Right lobe of liver (tissue), 4 donors: ENCODE measurements around the gene SULF2.

Experiments
- POLR2A ChIP-seq: fragments of 450-650 bp; IDR thresholded peaks from one replicate; pipeline ENCODE4 v1.6.1; 2017; ENCODE audit warnings: antibody characterized with exemption, mild to moderate bottlenecking
- TF ChIP-seq, protein P1 (sequence below), 4 donors: fragments of 200-600 bp in 3 of 4; fragments of 450-650 bp in 1 of 4; IDR thresholded peaks; one replicate each; pipeline versions ENCODE4 v1.5.1 to v1.8.0; 2016 to 2022; ENCODE audit warnings: antibody characterized with exemption in 4 of 4, mild to moderate bottlenecking in 2 of 4
- donor health status: DM: no; HTN: no; CAD: no.
- donor health status: DM: no; HTN: no; CAD: no.
- donor health status: DM: no; HTN: yes; CAD: no.

DNA sequence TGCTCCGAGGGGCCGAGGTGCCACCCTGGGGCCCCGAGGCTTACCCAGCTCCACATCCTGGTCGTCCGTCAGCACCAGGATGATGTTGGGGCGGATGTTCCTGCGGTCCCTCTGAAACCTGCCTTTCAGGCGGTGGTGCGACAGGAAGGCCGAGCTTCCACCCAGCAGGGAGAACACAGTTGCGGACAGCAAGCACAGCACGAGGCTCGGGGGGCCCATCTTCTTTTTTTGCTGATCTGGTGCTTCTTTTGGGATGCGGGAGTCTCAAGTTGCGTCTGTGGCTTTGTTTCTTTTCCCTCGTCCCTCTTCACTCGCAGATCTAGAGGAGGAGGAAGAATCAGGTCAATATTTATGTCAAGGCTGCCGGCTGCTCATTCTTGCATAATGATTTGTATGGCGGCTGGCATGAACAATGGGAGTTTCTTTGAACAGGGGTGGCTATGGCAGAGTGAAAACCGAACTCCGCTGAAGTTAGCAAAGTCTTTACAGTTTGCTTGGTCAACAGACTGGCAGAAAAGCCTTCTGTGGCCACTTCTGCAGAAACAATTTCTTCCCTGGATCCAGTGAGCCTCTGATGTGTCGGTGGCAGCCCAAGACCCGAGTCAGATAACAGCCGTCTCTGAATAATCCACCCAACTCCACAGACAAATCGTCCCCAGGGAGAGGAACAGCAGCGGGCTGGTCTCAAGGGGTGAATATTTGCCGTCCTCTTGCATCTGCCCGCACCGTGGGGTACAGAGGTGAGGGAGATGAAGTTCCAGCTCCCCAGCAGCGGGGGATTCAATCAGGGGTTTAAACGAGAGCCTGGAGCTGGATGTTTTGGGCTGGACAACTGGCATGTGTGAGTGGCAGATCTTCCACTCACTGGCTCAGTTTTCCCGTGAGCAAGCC, 27.9 kb downstream of the SULF2 start:
- TF ChIP-seq, protein P1, sequence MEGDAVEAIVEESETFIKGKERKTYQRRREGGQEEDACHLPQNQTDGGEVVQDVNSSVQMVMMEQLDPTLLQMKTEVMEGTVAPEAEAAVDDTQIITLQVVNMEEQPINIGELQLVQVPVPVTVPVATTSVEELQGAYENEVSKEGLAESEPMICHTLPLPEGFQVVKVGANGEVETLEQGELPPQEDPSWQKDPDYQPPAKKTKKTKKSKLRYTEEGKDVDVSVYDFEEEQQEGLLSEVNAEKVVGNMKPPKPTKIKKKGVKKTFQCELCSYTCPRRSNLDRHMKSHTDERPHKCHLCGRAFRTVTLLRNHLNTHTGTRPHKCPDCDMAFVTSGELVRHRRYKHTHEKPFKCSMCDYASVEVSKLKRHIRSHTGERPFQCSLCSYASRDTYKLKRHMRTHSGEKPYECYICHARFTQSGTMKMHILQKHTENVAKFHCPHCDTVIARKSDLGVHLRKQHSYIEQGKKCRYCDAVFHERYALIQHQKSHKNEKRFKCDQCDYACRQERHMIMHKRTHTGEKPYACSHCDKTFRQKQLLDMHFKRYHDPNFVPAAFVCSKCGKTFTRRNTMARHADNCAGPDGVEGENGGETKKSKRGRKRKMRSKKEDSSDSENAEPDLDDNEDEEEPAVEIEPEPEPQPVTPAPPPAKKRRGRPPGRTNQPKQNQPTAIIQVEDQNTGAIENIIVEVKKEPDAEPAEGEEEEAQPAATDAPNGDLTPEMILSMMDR (IDR thresholded peaks at IDR 0.05), result no peak
- TF ChIP-seq POLR2A, result no peak
